Neuronal stem cell (in vitro differentiated cells): Measurements from ENCODE around the gene AP3S2. TPM values are rescaled to one million over a fixed set of nuclear protein-coding genes. Genes with fewer than 3 reads are reported as not detected.
"Not testable (repeated sequence)": the region's sequence is repeated elsewhere in the genome, so short reads cannot be mapped to it uniquely, and the experiment has no call there.

Experiments
- DNase-seq: peaks from one replicate; pipeline ENCODE4 v3.0.0-alpha.2; 2013; ENCODE audit warnings: low spot score
- H2AFZ ChIP-seq: one replicate; pipeline ENCODE4 v1.6.1; 2013; ENCODE audit warnings: mild to moderate bottlenecking, low read length, inconsistent platforms
- H2AK5ac ChIP-seq: 2 replicates; pipeline ENCODE4 v1.6.1; 2013; ENCODE audit warnings: low read depth, mild to moderate bottlenecking, inconsistent platforms, low read length, moderate library complexity, mixed read lengths
- H2BK120ac ChIP-seq: 2 replicates; pipeline ENCODE4 v1.6.1; 2013; ENCODE audit warnings: low read depth, mild to moderate bottlenecking, inconsistent platforms, low read length, moderate library complexity, mixed read lengths
- H2BK12ac ChIP-seq: one replicate; pipeline ENCODE4 v1.6.1; 2013; ENCODE audit warnings: low read length, inconsistent platforms
- H2BK15ac ChIP-seq: 2 replicates; pipeline ENCODE4 v1.6.1; 2013; ENCODE audit warnings: mild to moderate bottlenecking, low read length, inconsistent platforms, mixed read lengths
- H2BK5ac ChIP-seq: one replicate; pipeline ENCODE4 v1.6.1; 2013; ENCODE audit warnings: inconsistent platforms, mild to moderate bottlenecking, low read length, moderate library complexity
- H3K14ac ChIP-seq: one replicate; pipeline ENCODE4 v1.6.1; 2013; ENCODE audit warnings: low read length, inconsistent platforms
- H3K18ac ChIP-seq: 2 replicates; pipeline ENCODE4 v1.6.1; 2013; ENCODE audit warnings: low read length, inconsistent platforms
- H3K23ac ChIP-seq: 2 replicates; pipeline ENCODE4 v1.6.1; 2013; ENCODE audit warnings: low read depth, mild to moderate bottlenecking, mixed read lengths, low read length, inconsistent platforms; ENCODE audit not compliant: poor library complexity
- H3K27ac ChIP-seq: replicated peaks from 3 replicates; pipeline ENCODE4 v1.5.1; 2013; ENCODE audit warnings: low read length, inconsistent platforms
- H3K27me3 ChIP-seq, 3 experiments: 2 replicates each; pipeline ENCODE4 v1.6.1; 2013; ENCODE audit warnings: low read length in 3 of 3, mild to moderate bottlenecking in 2 of 3, inconsistent platforms in 1 of 3, low read depth in 1 of 3, mixed read lengths in 1 of 3, moderate library complexity in 1 of 3; ENCODE audit not compliant: control insufficient read depth in 3 of 3, insufficient read depth in 3 of 3
- H3K36me3 ChIP-seq, 2 donors: replicated peaks in 1 of 2; 2 replicates each; pipeline ENCODE4 v1.6.1; 2013; ENCODE audit warnings: low read length in 2 of 2; ENCODE audit not compliant: control insufficient read depth in 2 of 2, insufficient read depth in 2 of 2
- H3K4ac ChIP-seq: 2 replicates; pipeline ENCODE4 v1.6.1; 2013; ENCODE audit warnings: inconsistent platforms, mild to moderate bottlenecking, low read length, moderate library complexity
- H3K4me1 ChIP-seq, 2 donors: 1 replicate in 1 of 2; 2 replicates in 1 of 2; pipeline ENCODE4 v1.6.1; 2013; ENCODE audit warnings: low read length in 2 of 2, low read depth in 1 of 2; ENCODE audit not compliant: control insufficient read depth in 2 of 2, insufficient read depth in 1 of 2
- H3K4me2 ChIP-seq: one replicate; pipeline ENCODE4 v1.6.1; 2013; ENCODE audit warnings: mild to moderate bottlenecking, low read length, inconsistent platforms; ENCODE audit not compliant: insufficient read depth, poor library complexity, severe bottlenecking
- H3K4me3 ChIP-seq, 2 donors: 2 replicates each; pipeline ENCODE4 v1.5.1; 2013; ENCODE audit warnings: low read length in 2 of 2, mild to moderate bottlenecking in 2 of 2, inconsistent platforms in 1 of 2, moderate library complexity in 1 of 2
- H3K79me1 ChIP-seq: one replicate; pipeline ENCODE4 v1.6.1; 2013; ENCODE audit warnings: low read depth, mild to moderate bottlenecking, inconsistent platforms, low read length, moderate library complexity
- H3K9ac ChIP-seq: one replicate; pipeline ENCODE4 v1.6.1; 2013; ENCODE audit warnings: mild to moderate bottlenecking, low read depth, low read length, inconsistent platforms; ENCODE audit not compliant: poor library complexity
- H3K9me3 ChIP-seq, 2 donors: replicated peaks in 1 of 2; 2 replicates each; pipeline versions ENCODE3 to v1.6.1; 2013; ENCODE audit warnings: low read length in 2 of 2, mild to moderate bottlenecking in 2 of 2, inconsistent platforms in 1 of 2, low read depth in 1 of 2, mixed read lengths in 1 of 2, moderate library complexity in 1 of 2; ENCODE audit not compliant: control insufficient read depth in 2 of 2, insufficient read depth in 1 of 2
- H4K8ac ChIP-seq: one replicate; pipeline ENCODE4 v1.6.1; 2013; ENCODE audit warnings: low read depth, mild to moderate bottlenecking, inconsistent platforms, low read length, moderate library complexity
- H4K91ac ChIP-seq: one replicate; pipeline ENCODE4 v1.6.1; 2013; ENCODE audit warnings: low read length, low read depth, mild to moderate bottlenecking, inconsistent platforms; ENCODE audit not compliant: poor library complexity
- WGBS, 2 donors: extraction: QIAGEN DNeasy Blood & Tissue Kit; methylation state at CpG; one replicate each; pipeline ENCODE4 v1.1.7; 2013; ENCODE audit warnings: missing lambda C conversion rate in 2 of 2, mixed read lengths in 1 of 2; ENCODE audit not compliant: insufficient read length in 2 of 2, insufficient replicate concordance in 1 of 2; ENCODE audit errors: extremely low coverage in 2 of 2; 5-methylcytosine and 5-hydroxymethylcytosine counted together
- polyA plus RNA-seq, 2 experiments: library from polyadenylated mRNA; stranded (reverse); fragments of 200-250 nt; gene quantifications; one replicate each; pipeline ENCODE4 v1.2.3, GENCODE V29; 2013

The AP3S2 gene
- polyA plus RNA-seq (2013, experiment 1 of 2): 30.6 TPM
- 30.8 TPM for polyA plus RNA-seq (2013, experiment 2 of 2)

DNA sequence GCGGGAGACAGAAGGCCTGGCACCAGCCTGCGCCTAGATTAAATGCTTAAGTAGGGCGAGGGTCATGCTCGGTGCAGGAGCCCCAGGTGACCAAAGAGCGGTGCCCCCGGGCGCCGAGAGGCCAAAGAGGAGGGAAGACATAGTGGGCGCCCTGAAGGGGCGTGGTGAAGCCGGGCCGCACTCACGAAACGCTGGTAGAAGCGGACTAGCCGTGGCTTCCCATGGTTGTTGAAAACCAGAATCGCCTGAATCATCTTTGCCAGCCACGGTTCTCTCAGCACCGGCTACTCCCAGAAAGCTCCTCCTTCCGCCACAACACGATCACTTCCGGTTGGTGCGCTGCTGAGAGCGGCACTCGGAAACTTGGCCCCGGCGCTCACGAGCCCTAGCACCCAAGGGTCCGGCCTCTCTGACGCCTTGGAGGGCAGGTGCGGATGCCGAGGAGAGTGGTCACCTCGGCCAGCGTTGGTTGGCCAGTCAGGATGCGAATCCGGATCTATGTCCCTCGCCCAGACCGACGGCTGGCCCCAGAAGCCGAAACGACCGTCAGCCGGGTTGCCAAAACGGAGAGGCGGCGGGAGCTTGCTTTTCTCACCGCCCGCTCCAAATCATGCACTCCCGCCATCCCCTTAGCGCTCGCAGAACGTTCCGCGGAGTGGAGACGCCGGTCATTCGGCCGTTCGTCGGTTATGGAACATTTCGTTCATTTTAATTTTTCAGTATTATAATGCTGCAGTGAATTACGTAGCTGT lies at the start of gene AP3S2:
Gene AP3S2 (minus strand): TSS at position 299 of the 752 bp plus-strand sequence. CDS start 45 bp downstream, at position 254.
- Histone ChIP-seq H4K8ac (no peak within 1 kb of the TSS), H3K36me3 (peaks cover 1 to 3% of the 10 kb centered on the region in 2 donors), H3K27me3 (no peaks in the 10 kb centered on the region), H4K91ac (no peak within 1 kb of the TSS), H3K9ac (peak within 1 kb of the TSS; percentile 82), H3K4ac (no peak within 1 kb of the TSS), H3K14ac (no peak within 1 kb of the TSS), H3K18ac (peak within 1 kb of the TSS; percentile 94), H2BK120ac (no peak within 1 kb of the TSS), H2BK5ac (no peak within 1 kb of the TSS), H2BK12ac (no peak within 1 kb of the TSS), H2BK15ac (no peak within 1 kb of the TSS), H3K9me3 (no peaks in the 10 kb centered on the region), H3K4me2 (peak within 1 kb of the TSS; percentile 95), H3K4me1 (peaks cover 0 to 2% of the 10 kb centered on the region in 2 donors), H2AFZ (peak within 1 kb of the TSS; percentile 97), H2AK5ac (no peak within 1 kb of the TSS), H3K4me3 (peak within 1 kb of the TSS; percentile 85 to 93), H3K27ac (peak within 1 kb of the TSS; percentile 84), H3K79me1 (peaks cover 1% of the 10 kb centered on the region), H3K23ac (peak within 1 kb of the TSS; percentile 81)
- peak; percentile 86 for DNase-seq
- WGBS, 2 donors: no CpG with 5 or more reads among the region's 62 CpGs

DNA sequence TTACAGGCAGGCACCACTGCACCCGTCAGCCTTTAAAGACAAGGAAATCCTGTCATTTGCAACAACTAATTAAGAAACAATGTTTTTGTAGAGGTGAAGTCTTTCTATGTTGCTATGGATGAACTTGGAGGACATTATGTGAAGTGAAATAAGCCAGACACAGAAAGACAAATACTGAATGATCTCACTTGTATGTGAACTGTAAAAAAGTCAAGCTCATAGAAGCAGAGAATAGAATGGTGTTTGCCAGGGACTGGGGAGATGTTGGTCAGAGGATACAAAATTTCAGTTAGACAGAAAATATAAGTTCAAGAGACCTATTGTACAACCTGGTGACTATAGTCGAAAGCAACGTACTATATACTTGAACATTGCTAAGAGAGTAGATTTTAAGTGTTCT lies 46.1 kb upstream of the AP3S2 start:
- H3K4me3 ChIP-seq: no peak overlapping the region
- no peak overlapping the region for H2BK5ac ChIP-seq
- H4K91ac ChIP-seq: no peak overlapping the region
- H3K18ac ChIP-seq: no peak overlapping the region
- no peak overlapping the region for H3K23ac ChIP-seq
- no peak overlapping the region for H3K4me2 ChIP-seq
- H3K27me3 ChIP-seq: peaks cover 0 to 12% (median 0%) of the 10 kb centered on the region in 3 experiments
- H3K9ac ChIP-seq: no peak overlapping the region
- H3K27ac ChIP-seq: no peak overlapping the region
- no peak overlapping the region for H2BK12ac ChIP-seq
- H3K36me3 ChIP-seq: no peaks in the 10 kb centered on the region
- H3K14ac ChIP-seq: no peak overlapping the region
- DNase-seq: no peak
- no peak overlapping the region for H2BK15ac ChIP-seq
- H3K79me1 ChIP-seq: no peaks in the 10 kb centered on the region
- no peaks in the 10 kb centered on the region for H3K4me1 ChIP-seq
- no peak overlapping the region for H3K4ac ChIP-seq
- no peak overlapping the region for H2AFZ ChIP-seq
- H2BK120ac ChIP-seq: no peak overlapping the region
- no CpG with 5 or more reads among the region's 3 CpGs for WGBS, 2 donors
- no peak overlapping the region for H2AK5ac ChIP-seq
- no peaks in the 10 kb centered on the region for H3K9me3 ChIP-seq
- no peak overlapping the region for H4K8ac ChIP-seq

DNA sequence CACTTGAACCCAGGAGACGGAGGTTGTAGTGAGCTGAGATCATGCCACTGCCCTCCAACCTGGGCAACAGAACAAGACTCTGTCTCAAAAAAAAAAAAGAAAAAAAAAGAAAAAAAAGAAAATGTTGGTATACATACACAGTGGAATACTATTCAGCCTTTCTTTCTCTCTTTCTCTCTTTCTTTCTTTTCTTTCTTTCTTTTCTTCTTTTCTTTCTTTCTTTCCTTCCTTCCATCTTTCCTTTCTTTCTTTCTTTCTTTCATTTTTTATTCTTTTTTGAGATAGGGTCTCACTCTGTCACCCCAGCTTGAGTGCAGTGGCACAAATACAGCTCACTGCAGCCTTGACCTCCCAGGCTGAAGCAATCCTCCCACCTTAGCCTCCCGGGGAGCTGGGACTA lies 45.6 kb upstream of the AP3S2 start:
- not testable (repeated sequence) for H2BK12ac ChIP-seq, H3K4me1 ChIP-seq, H3K18ac ChIP-seq, H2BK120ac ChIP-seq, H2BK5ac ChIP-seq, H2AFZ ChIP-seq, H3K9ac ChIP-seq, H3K36me3 ChIP-seq, H3K27ac ChIP-seq, H4K8ac ChIP-seq, H2AK5ac ChIP-seq, H3K79me1 ChIP-seq, H3K4me3 ChIP-seq, H2BK15ac ChIP-seq, DNase-seq, H3K23ac ChIP-seq, H4K91ac ChIP-seq, H3K14ac ChIP-seq, H3K4ac ChIP-seq, H3K9me3 ChIP-seq, H3K4me2 ChIP-seq
- peaks cover 0 to 16% (median 0%) of the 10 kb centered on the region in 3 experiments for H3K27me3 ChIP-seq
- WGBS, 2 donors: no CpG with 5 or more reads among the region's 2 CpGs
